ENCODE measurements around the gene MYO5C. TPM values are rescaled to one million over a fixed set of nuclear protein-coding genes. Genes with fewer than 3 reads are reported as not detected.
"Not testable (repeated sequence)": the region's sequence is repeated elsewhere in the genome, so short reads cannot be mapped to it uniquely, and the experiment has no call there.

MYO5C gene
- total RNA-seq, 2 experiments from 2014 or later: 1.6 to 4.1 TPM

GRCh38 chr15:52165494-52166131 lies 130.0 kb downstream of the MYO5C start:
- CTCF ChIA-PET (ENCODE audit: unreplicated experiment); BruUV-seq (replicated peaks); H2AFZ ChIP-seq (ENCODE audit: low read length); DNase-seq (ENCODE audit: low spot score); H4K20me1 ChIP-seq (ENCODE audit: insufficient read depth, low read length); intact Hi-C loops (cut with micrococcal nuclease; ENCODE audit: unreplicated experiment); H3K9me3 ChIP-seq (ENCODE audit: low read length); H3K9me2 ChIP-seq (ENCODE audit: insufficient read depth, low read length): not testable (repeated sequence)
- Histone ChIP-seq H3K79me2 (ENCODE audit: insufficient read depth, low read depth, low read length) (peaks cover 57% of the 10 kb centered on the region), H3K4me3 (ENCODE audit: low read depth, low read length, poor library complexity, severe bottlenecking) (peak overlapping the region; percentile 3), H3K27ac (ENCODE audit: low read depth, low read length, poor library complexity, severe bottlenecking) (peak overlapping the region; percentile 30), H3K4me2 (ENCODE audit: low read length) (peak overlapping the region; percentile 50), H3K36me3 (ENCODE audit: insufficient read depth, low read length) (peaks cover 36% of the 10 kb centered on the region), H3K4me1 (ENCODE audit: insufficient read depth, low read length, poor library complexity, severe bottlenecking) (peaks cover 23% of the 10 kb centered on the region)
- POLR2A ChIA-PET: interaction anchor here (0.6 to 3.1 kb wide), 7 partner anchors 9 to 88 kb away, joined by 3 to 16 read pairs (median 3); no protein-coding TSS in a partner anchor

GRCh38 chr15:52164631-52165265 lies 130.9 kb downstream of the MYO5C start:
- ChIA-PET CTCF (ENCODE audit: unreplicated experiment) (no interaction called here), POLR2A (interaction anchor here (0.6 to 3.1 kb wide), 6 partner anchors 10 to 278 kb away, joined by 3 to 16 read pairs (median 3); no protein-coding TSS in a partner anchor)
- no TSS peak for BruUV-seq (replicated peaks)
- H2AFZ ChIP-seq (ENCODE audit: low read length): no peak overlapping the region
- peak overlapping the region; percentile 50 for H3K4me2 ChIP-seq (ENCODE audit: low read length)
- peak overlapping the region; percentile 33 for H3K4me3 ChIP-seq (ENCODE audit: low read depth, low read length, poor library complexity, severe bottlenecking)
- no peaks in the 10 kb centered on the region for H3K9me2 ChIP-seq (ENCODE audit: insufficient read depth, low read length)
- DNase-seq (ENCODE audit: low spot score): peak; percentile 65
- peak overlapping the region; percentile 30 for H3K27ac ChIP-seq (ENCODE audit: low read depth, low read length, poor library complexity, severe bottlenecking)
- intact Hi-C loops (cut with micrococcal nuclease; ENCODE audit: unreplicated experiment): no loop called here
- H4K20me1 ChIP-seq (ENCODE audit: insufficient read depth, low read length): no peaks in the 10 kb centered on the region
- peaks cover 35% of the 10 kb centered on the region for H3K36me3 ChIP-seq (ENCODE audit: insufficient read depth, low read length)
- peaks cover 23% of the 10 kb centered on the region for H3K4me1 ChIP-seq (ENCODE audit: insufficient read depth, low read length, poor library complexity, severe bottlenecking)
- peaks cover 49% of the 10 kb centered on the region for H3K79me2 ChIP-seq (ENCODE audit: insufficient read depth, low read depth, low read length)
- TF ChIP-seq EZH2phosphoT487 (IDR thresholded peaks at IDR 0.05; ENCODE audit: borderline replicate concordance, low read depth, low read length) (no peak), CTCF (conservative IDR thresholded peaks at IDR 0.05; ENCODE audit: low read length) (no peak)
- H3K9me3 ChIP-seq (ENCODE audit: low read length): no peaks in the 10 kb centered on the region

GRCh38 chr15:52163321-52164190 lies 132.0 kb downstream of the MYO5C start:
- Histone ChIP-seq H3K4me3 (ENCODE audit: low read depth, low read length, poor library complexity, severe bottlenecking) (no peak overlapping the region), H4K20me1 (ENCODE audit: insufficient read depth, low read length) (no peaks in the 10 kb centered on the region), H3K4me1 (ENCODE audit: insufficient read depth, low read length, poor library complexity, severe bottlenecking) (peaks cover 23% of the 10 kb centered on the region), H2AFZ (ENCODE audit: low read length) (no peak overlapping the region), H3K4me2 (ENCODE audit: low read length) (no peak overlapping the region), H3K79me2 (ENCODE audit: insufficient read depth, low read depth, low read length) (peaks cover 49% of the 10 kb centered on the region), H3K27ac (ENCODE audit: low read depth, low read length, poor library complexity, severe bottlenecking) (no peak overlapping the region), H3K36me3 (ENCODE audit: insufficient read depth, low read length) (peaks cover 47% of the 10 kb centered on the region), H3K9me3 (ENCODE audit: low read length) (no peaks in the 10 kb centered on the region), H3K9me2 (ENCODE audit: insufficient read depth, low read length) (no peaks in the 10 kb centered on the region)
- CTCF ChIA-PET (ENCODE audit: unreplicated experiment): no interaction called here
- peak; percentile 45 for DNase-seq (ENCODE audit: low spot score)
- TF ChIP-seq CTCF (conservative IDR thresholded peaks at IDR 0.05; ENCODE audit: low read length): peak; percentile 76
- TF ChIP-seq EZH2phosphoT487 (IDR thresholded peaks at IDR 0.05; ENCODE audit: borderline replicate concordance, low read depth, low read length): no peak
- intact Hi-C loops (cut with micrococcal nuclease; ENCODE audit: unreplicated experiment): no loop called here
- POLR2A ChIA-PET: interaction anchor here (0.5 to 1.0 kb wide), 3 partner anchors 16 to 1463 kb away, joined by 3 read pairs; no protein-coding TSS in a partner anchor
- no TSS peak for BruUV-seq (replicated peaks)

All from OCI-LY7 (cell line).